Vagina (tissue), 2 donors: Measurements from ENCODE around the gene ANOS1. TPM values are rescaled to one million over a fixed set of nuclear protein-coding genes. Genes with fewer than 3 reads are reported as not detected.

Source experiments
- DNase-seq, 2 donors: peaks; one replicate each; pipeline ENCODE4 v3.0.0-alpha.2; 2017; ENCODE audit errors: extremely low spot score in 2 of 2
- H3K27ac ChIP-seq: fragments of 200-600 bp; sonication (generic); one replicate; pipeline ENCODE4 v1.5.1; 2019
- H3K27me3 ChIP-seq: fragments of 200-600 bp; sonication (generic); one replicate; pipeline ENCODE4 v1.5.1; 2019
- H3K36me3 ChIP-seq, 2 donors: fragments of 200-600 bp; sonication (generic); one replicate each; pipeline ENCODE4 v1.5.1; 2017 to 2019
- H3K4me1 ChIP-seq: fragments of 200-600 bp; sonication (generic); one replicate; pipeline ENCODE4 v1.5.1; 2019
- H3K4me3 ChIP-seq, 2 donors: fragments of 200-600 bp; sonication (generic); 1 replicate in 1 of 2; 2 replicates in 1 of 2; pipeline ENCODE4 v1.5.1; 2016 to 2019
- H3K9me3 ChIP-seq: fragments of 200-600 bp; sonication (generic); one replicate; pipeline ENCODE4 v1.5.1; 2019
- CTCF ChIP-seq, 3 experiments: fragments of 450-650 bp in 2 of 3; fragments of 200-600 bp in 1 of 3; sonication (generic) in 1 of 3; IDR thresholded peaks; one replicate each; pipeline ENCODE4 v1.5.1; 2017 to 2019; ENCODE audit warnings: antibody characterized with exemption in 3 of 3, mild to moderate bottlenecking in 2 of 3, moderate library complexity in 2 of 3
- POLR2A ChIP-seq, 2 donors: fragments of 450-650 bp; IDR thresholded peaks; one replicate each; pipeline ENCODE4 v1.6.1; 2017; ENCODE audit warnings: antibody characterized with exemption in 2 of 2, mild to moderate bottlenecking in 2 of 2, moderate library complexity in 2 of 2
- POLR2AphosphoS5 ChIP-seq, 2 donors: sonication (generic); formaldehyde crosslinking; IDR thresholded peaks; one replicate each; pipeline ENCODE4 v1.9.0; 2017; ENCODE audit warnings: antibody characterized with exemption in 2 of 2, mild to moderate bottlenecking in 2 of 2, low read depth in 1 of 2; ENCODE audit not compliant: insufficient read depth in 1 of 2
- intact Hi-C: fragments of 100-400 bp; cut with DNase I; formaldehyde crosslinking; loops from one replicate; pipeline ENCODE4 v1.15.1; 2023
- total RNA-seq: library from RNA; depleted of rRNA; stranded (reverse); fragments of >200 nt; gene quantifications from one replicate; pipeline ENCODE4 v1.2.3, GENCODE V29; 2016

The ANOS1 gene
- total RNA-seq, 1 donor from 2014 or later: 3.2 TPM

- H3K4me3 ChIP-seq: no peak overlapping the region
- no peaks in the 10 kb centered on the region for H3K36me3 ChIP-seq
- no peaks in the 10 kb centered on the region for H3K9me3 ChIP-seq
- TF ChIP-seq POLR2A (IDR thresholded peaks at IDR 0.05) (no peak), CTCF (IDR thresholded peaks at IDR 0.05) (no peak), POLR2AphosphoS5 (IDR thresholded peaks at IDR 0.05; ENCODE audit: insufficient read depth in 1 of 2, low read depth in 1 of 2) (no peak)
- no peaks in the 10 kb centered on the region for H3K27me3 ChIP-seq
- H3K27ac ChIP-seq: no peak overlapping the region
- intact Hi-C loops: no loop called here
- DNase-seq: no peak
- no peaks in the 10 kb centered on the region for H3K4me1 ChIP-seq
Measured at GRCh38 chrX:8484360-8484949, 247.5 kb downstream of the ANOS1 start.

Other genes with a start within 250 kb of the ANOS1 start
- gene FAM9A, start 69.2 kb upstream of the ANOS1 start, total RNA-seq: not detected